Posterior cingulate gyrus (tissue), 11 donors: ENCODE measurements around the gene ODAD4.

Experiments
- DNase-seq, 10 donors: peaks; one replicate each; pipeline versions ENCODE4 v3.0.0 to v3.0.0-alpha.2; 2020 to 2021; ENCODE audit warnings: mixed read lengths in 3 of 10
- intact Hi-C: fragments of 100-400 bp; cut with DNase I; formaldehyde crosslinking; loops from one replicate; pipeline ENCODE4 v1.15.1; 2023

Gene ODAD4

DNA sequence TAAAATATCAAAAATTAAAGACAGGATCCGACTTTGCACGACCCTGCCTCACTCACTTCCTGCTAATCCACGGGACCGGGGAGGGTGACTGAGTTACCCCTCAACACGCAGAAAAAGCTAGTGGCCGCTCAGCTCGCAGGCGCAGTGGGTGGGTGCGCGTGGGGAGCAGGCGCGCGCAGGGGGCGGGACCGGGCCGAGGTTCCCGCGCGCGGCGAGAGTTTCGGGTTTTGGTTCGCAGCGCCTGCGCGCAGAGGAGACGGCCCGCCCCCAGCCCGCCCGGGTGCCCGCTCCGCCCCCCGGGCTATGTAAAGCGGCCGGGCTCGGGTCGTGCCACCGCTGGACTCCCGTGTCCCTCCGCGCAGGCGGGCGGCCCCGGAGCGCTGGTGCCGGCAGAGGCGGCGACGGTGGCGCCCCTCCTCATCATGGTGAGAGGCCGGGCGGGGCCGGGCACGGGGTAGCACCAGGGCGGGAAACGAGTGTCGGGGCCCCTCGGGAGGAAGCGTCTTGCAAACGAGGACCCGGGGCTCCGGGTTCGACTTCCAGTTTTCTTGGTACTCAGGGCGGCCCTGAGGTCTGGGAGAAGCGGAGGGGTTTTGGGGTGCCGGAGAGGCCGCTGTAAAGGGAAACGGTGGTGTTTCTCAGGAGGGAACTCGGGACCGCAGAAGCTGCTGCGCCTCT is 36.2 kb downstream of the ODAD4 start, which contains the start of gene CNP:
TSS of gene CNP (plus strand) at position 333 of the 678 bp plus-strand sequence. CDS start at position 423, 90 bp downstream.
- peak; percentile 87 to 99 (median 90) for DNase-seq
- intact Hi-C loops: no loop called here

DNA sequence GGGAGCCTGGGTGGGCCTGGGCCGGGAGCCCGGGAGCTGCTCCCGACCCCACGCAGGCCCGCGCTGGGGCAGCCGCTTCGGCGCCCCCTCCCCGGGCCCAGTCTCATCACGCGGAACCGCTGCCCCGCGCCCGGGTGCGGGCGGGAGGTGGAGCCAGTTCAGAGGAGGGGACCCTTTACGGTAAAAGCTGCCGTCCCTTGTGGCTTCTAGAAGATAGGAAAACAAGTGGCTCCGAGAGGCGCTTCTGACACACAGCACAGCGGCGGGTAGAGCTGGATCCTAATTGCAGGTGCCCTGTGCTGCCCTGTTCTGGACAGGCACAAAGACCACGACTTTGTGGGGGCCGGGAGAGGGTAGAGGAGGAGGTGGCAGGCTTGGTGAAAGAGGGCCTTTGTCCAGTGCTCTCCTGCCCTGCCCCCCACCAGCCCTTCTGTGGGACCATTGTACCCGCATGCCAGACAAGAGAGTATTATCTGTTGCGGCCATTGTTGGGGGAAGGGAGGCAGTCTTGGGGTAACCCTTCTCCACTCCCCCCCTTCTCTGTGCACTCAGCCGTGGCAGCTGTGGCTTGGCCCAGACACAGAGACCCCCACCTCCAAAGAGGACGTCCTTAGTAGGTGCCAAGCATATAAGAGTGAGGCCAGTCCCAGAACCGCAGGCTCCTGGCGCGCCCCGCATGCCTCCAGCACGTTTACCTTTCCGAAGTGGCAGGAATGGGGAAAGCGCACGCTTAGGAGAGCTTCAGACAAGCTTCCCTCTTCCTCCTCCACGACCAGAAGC is 36.9 kb downstream of the ODAD4 start:
- peak; percentile 83 to 98 (median 94) for DNase-seq
- intact Hi-C loops: no loop called here

DNA sequence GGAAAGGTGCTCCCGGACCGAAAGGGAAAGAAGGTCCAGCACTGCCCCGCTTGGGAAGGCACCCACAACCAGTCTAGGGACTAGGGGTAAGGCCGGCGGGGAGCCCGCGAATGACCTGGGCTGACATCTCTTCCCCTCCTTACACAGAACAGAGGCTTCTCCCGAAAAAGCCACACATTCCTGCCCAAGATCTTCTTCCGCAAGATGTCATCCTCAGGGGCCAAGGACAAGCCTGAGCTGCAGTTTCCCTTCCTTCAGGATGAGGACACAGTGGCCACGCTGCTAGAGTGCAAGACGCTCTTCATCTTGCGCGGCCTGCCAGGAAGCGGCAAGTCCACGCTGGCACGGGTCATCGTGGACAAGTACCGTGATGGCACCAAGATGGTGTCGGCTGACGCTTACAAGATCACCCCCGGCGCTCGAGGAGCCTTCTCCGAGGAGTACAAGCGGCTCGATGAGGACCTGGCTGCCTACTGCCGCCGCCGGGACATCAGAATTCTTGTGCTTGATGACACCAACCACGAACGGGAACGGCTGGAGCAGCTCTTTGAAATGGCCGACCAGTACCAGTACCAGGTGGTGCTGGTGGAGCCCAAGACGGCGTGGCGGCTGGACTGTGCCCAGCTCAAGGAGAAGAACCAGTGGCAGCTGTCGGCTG is 37.6 kb downstream of the ODAD4 start:
- DNase-seq: peak in 2 of 10 donors; percentile 41 to 67
- intact Hi-C loops: no loop called here

DNA sequence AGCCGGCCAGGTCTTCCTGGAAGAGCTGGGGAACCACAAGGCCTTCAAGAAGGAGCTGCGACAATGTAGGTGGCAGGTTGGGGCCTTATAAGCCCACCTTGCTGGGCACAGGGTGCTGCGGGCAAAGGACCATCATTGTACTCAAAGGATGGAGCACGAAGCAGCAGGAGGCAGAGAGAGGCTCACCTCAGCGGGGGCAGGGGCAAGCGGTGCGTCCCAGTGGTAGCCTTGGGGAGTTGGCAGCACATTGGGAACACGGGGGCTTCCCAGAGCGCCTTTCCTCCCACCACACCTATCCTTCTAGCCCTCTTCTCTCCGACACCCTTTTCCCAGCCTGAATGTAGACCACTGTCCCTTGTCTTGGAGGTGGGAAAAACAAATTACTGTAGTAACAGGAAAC is 38.3 kb downstream of the ODAD4 start:
- intact Hi-C loops: no loop called here
- peak in 1 of 10 donors; percentile 56 for DNase-seq

DNA sequence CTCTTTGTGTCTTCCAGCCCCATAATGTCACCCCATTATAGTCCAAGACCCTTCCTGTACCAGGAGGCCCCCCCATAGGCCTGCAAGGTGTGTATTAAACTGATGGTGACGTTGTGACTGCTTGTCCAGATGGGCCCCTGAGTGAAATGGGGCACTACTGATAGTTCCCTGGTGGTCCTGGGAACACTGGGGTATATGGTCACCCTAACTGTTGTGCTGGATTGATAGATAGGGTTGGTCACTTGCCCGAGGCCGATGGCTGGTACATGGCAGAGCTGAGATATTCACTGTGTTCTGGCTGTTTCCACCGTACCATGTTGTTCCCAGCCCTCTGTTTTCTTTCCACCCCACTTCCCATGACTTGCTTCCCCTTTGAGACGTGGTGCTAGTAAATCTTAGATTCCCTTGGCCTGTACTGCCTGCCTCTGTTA is 40.5 kb downstream of the ODAD4 start:
- intact Hi-C loops: no loop called here
- peak in 1 of 10 donors; percentile 18 for DNase-seq

DNA sequence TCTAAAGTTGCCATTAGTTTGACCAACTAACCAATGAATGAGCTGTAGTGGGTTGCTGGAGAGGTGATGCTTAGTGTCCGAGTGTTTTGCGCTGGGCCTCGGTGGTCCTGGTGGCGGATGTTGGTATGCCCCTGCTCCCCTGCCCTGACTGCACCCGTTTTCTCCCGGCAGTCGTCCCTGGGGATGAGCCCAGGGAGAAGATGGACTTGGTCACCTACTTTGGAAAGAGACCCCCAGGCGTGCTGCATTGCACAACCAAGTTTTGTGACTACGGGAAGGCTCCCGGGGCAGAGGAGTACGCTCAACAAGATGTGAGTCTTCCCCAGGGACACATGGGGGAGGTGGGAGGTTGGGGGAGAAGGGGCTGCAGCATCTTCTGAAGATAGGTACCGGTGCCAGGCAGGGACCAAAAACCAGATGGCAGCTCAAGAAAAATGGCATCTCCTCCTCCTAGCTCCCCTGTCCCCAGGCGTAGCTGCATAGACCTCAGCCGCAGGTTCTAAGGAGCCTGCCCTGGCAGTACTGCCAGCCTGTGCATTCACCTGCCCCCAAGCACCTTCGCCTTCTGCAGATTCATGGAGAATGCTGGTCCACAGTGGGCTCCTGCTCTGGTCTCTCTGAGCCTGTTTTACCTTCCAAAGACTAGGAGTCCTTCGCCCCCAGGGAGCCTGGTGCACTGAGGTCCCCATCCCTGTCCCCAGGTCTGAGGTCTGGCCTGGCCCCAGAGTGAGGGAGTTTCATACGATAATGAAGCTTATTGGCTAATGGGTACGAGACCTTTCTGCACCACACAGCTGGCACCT is 41.5 kb downstream of the ODAD4 start:
- DNase-seq: peak in 2 of 10 donors; percentile 44 to 47
- intact Hi-C loops: no loop called here

DNA sequence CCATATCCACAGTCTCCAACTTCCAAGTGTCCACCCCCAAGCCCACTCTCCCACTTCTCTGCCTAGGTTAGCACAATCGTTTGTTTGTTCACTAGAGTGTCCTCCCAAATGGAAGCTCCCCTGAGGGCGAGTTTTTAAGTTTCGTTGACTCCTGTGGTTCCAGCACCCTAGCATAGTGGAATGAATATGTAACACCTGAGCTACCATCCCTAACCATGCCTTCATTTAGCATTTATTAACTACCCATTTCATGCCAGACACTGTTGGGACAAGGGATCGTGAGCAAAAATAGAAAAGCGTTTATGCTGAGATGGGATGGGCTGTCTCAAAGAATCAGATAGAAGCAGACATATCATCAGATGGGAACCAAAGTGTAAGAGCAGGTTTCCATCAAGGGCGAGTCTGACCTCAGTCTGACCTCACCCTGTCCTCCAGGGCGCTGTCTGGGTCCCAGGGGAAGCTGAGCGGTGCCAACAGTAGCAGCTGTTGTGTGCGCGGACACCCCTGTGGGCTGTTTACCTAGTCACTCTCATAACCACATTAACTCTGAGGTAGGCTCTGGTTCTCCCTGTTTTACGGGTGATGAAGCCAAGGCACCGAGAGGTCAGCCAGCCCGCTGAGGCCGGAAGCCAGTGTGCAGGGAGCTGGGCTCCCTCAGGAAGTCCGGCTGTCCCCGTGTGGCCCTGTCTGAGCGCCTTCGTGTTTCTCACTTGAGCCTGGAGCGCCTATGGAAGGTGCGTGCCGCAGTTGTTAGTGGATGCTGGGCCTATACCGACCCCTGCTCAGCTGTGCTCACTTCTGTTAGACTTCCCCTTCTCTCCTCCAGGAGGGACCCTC is 42.4 kb downstream of the ODAD4 start:
- peak in 4 of 10 donors; percentile 16 to 75 (median 64) for DNase-seq
- intact Hi-C loops: no loop called here

DNA sequence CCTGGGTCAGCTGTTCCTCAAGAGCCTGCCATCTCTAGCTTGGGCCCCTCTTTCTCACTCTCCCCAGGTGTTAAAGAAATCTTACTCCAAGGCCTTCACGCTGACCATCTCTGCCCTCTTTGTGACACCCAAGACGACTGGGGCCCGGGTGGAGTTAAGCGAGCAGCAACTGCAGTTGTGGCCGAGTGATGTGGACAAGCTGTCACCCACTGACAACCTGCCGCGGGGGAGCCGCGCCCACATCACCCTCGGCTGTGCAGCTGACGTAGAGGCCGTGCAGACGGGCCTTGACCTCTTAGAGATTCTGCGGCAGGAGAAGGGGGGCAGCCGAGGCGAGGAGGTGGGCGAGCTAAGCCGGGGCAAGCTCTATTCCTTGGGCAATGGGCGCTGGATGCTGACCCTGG is 43.0 kb downstream of the ODAD4 start:
- intact Hi-C loops: no loop called here

DNA sequence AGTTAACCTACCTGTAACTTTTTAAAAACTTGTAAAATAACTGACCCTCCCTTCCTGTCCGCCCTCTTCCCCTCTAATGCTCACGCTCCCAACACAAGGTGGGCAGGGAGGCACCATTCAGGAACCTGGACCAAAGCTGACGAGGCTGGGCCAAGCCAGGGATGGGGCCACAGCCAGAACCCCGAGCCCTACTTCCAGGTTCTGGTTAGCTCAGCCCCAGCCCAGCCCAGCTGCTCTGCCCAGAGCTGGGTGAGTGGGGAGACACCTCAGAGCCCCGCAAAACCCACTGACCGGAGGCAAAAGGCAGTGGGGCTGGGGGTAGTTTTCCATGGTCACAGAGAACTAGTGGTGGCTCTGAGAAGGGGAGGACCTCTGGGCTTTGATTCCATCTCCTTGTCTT is 43.6 kb downstream of the ODAD4 start:
- DNase-seq: peak in 3 of 10 donors; percentile 50 to 80 (median 58)
- intact Hi-C loops: no loop called here

More for the DNA sequence above, 43.0 kb downstream of the ODAD4 start:
- peak in 4 of 10 donors; percentile 20 to 83 (median 72) for DNase-seq

DNA sequence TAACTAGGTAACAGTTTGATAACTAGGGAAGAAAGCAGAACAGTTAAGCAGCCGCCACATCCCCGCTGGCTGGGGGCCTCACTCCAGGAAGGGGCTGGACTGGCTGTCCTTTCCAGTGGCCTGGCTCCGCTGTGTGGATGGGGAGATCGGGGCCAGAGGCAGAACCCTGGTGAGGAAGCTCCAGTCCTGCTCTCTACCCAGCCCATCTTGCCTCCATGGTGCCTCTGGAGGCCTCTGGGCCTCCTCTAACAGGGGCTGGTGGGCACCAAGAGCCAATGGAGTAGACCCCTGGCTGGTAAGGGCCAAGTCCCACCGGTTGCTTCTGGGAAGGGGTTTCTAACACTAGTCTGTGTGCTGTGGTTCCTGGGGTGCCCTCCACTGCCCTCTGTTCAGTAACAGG is 44.2 kb downstream of the ODAD4 start:
- DNase-seq: peak in 4 of 10 donors; percentile 37 to 77 (median 72)
- intact Hi-C loops: no loop called here

DNA sequence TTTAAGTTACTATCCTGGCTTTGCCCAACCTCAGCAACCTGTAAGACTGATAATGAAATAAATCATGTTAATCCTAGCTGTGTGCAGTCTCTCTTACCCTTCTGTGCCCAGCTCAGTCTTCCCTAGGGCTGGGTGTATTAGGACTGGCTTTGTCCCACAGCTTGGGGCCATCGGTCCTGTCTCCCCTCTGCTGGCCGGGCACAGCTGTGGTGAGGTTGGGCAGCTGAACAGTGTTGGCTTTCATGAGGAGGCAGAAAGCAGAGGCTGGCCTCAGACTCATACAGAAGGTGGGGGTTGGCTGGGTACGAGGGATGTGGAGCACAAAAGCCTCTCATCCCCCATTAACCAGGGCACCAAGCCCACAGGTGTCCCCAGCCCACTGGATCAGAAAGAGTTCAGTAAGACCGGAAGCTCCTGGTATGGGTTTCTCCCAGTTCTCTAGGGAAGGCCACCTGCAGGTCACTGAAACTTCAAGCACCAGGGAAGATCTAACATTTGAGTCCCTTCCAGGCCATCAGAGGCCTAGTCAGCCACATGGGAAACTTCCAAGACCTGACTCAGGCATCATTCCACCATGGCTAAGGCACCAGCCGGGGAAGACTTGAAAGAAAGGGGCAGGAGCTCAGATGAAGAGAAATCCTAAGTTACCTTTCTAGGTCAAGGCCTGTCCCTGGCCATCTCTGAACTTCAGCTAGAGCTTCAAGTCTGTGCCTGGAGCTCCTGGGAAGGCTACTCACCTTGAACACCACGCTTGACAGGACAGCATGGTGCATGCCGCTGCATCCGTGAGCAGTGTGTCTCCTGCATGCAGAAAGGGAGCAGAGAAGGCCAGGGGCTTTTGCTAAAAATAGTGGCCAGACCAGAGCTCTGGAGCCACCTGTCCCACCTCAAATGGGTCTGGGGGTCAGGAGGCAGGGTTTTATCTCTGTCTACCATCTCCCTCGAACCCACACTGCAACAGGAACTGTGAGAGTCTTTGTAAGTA is 45.0 kb downstream of the ODAD4 start:
- DNase-seq: peak in 9 of 10 donors; percentile 61 to 97 (median 78)
- intact Hi-C loops: no loop called here

DNA sequence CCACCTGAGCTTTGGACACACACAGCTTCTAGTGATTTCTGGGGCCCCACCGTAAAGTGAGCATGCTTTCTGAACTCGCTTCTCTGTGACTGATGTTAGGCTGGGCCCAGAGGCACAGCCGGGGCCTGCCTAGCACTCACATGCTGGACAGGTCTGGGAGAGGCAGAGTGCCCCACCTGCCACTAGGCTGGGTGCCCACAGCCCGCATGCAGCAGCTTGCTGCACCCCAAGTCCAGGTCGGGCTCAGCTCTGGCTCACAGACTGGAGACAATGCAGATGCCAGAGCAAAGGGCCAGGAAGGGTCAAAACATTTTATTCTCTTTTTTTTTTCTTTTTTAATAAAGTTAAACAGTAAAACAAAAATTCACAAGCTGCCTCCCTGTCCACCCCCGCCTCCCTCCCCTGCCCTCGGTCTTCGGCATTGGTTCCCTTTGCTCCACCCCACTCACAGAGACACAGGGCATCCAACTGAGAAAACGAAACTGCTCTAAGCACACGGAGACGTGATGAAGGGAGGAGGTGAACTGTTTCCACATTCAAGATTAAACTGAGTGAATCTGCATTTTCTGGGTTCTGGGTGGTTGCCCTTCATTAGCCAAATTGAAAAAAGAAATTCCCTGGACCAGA is 45.8 kb downstream of the ODAD4 start:
- intact Hi-C loops: no loop called here
- DNase-seq: peak in 3 of 10 donors; percentile 29 to 83 (median 44)

DNA sequence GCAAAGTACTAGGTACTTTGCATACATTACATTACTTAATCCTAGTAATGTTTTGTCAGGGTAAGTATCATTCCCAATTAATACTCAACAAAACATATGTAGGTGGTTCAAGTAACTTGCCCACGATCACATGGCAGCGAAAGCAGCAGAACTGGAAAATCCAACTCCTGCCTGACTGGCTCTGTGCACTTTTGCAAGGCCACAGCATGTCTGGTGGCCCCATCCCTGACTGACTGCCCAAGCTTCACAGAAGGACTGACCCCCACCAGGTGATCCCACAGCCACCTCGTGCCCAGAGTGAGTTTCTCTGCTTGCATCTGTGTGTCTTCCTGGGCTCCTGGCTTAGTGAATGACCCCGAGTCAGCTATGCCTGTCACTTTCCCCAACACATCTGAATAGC is 47.6 kb downstream of the ODAD4 start:
- DNase-seq: peak in 2 of 10 donors; percentile 25 to 28
- intact Hi-C loops: no loop called here

DNA sequence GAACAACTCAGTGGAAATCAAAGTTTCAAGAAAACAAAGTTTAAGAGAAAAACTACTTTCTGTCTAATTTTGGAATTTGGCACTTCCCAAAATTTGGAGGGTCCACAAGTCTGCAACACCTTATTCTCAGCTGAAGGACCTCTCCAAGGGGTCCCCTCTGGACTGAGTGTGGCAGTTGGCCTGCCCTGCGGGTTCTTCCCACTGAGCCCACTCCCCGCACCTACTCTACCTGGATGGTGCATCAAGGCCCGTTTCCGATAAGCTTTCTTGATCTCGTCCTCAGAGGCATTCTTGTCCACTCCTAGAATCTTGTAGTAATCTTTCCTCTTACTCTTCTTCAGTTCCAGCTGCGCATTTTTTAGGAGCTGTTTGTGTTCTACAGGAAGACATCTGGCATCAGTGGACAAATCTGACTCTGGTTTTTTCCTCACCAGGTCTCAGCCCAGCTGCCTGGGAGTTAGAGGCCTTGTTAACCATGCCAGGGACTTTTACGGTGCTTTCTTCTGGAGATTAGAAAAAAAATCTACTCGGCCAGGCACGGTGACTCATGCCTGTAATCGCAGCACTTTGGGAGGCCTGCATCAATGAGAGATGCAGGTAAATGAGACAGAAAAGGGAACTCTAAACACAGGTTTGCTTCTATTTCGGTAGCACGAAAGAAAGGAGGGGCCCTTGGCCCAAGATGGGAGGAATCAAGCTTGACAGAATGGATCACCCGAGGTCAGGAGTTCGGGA is 51.8 kb downstream of the ODAD4 start:
- intact Hi-C loops: no loop called here
- DNase-seq: peak in 2 of 10 donors; percentile 40 to 66

DNA sequence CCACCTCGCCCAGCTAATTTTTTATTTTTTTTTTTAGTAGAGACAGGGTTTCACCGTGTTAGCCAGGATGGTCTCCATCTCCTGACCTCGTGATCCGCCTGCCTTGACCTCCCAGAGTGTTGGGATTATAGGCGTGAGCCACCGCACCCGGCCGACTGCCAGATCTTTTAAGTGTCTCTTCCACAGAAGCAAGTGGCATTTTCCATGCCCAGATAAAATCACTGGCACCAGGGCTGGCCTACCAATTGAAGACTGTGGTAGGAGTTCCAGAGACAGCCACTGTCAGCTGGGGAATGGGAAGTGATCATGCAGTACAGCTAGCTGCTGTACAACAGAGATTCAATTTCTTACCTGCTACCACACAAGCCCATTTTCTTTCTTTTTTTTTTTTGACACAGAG is 54.0 kb downstream of the ODAD4 start:
- DNase-seq: peak in 1 of 10 donors; percentile 69
- intact Hi-C loops: no loop called here

DNA sequence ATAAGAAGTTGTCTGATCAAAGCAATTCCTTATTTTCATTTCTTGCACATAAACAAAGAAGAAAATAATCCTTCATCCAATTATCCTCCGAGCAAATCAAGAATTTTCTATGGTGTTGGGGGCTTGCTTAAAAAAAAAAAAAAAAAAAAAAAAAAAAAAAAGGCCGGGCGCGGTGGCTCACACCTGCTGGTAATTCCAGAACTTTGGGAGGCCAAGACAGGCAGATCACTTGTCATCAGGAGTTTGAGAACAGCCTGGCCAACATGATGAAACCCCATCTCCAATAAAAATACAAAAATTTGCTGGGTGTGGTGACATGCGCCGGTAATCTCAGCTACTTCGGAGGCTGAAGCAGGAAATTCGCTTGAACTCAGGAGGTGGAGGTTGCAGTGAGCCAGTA is 55.5 kb downstream of the ODAD4 start:
- intact Hi-C loops: no loop called here
- no peak for DNase-seq

DNA sequence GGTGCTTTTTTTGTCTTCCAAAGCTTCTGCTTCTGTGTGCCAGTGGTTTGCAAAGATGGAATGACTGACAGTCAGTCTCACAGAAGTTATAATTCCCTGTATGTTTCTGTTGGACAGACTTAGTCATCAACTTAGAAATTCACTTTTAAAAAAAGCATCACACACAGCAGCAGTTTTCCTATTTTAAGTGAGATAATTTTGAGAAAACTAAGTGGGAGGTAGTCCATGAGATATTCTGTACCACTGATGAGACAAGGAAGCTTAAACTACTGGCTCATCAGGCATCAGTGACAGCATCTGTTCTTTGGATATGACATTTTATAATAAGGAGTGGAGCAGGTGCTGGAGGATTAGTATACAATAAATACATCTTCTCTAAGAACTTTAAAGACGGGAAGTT is 56.2 kb downstream of the ODAD4 start:
- intact Hi-C loops: no loop called here
- DNase-seq: no peak
